HuH-7.5 (cell line): ENCODE results near the gene IQGAP3.
"Not testable (repeated sequence)": the region's sequence is repeated elsewhere in the genome, so short reads cannot be mapped to it uniquely, and the experiment has no call there.

Source experiments
- DNase-seq: peaks from one replicate; pipeline ENCODE4 v3.0.0; 2011; ENCODE audit warnings: low spot score

Gene IQGAP3

DNA sequence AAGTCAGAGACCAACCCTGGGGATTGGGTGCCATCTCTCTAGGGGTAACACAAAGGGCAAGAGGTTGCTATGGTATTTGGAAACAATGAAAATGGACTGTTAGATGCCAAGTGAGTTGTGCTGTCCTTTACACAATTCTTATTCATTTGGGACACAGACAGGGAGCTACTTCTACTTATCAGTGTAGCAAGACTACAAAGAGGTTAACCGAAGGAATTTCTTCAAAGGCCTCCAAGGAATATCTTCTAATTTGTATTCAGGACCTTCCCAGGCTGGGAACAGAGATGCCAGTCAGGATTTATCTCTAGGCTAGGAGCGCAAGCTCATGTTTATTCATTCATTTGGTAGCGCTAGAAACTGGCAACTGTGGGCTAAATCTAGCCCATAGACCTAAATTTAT lies 21.8 kb upstream of the IQGAP3 start:
- no peak for DNase-seq

DNA sequence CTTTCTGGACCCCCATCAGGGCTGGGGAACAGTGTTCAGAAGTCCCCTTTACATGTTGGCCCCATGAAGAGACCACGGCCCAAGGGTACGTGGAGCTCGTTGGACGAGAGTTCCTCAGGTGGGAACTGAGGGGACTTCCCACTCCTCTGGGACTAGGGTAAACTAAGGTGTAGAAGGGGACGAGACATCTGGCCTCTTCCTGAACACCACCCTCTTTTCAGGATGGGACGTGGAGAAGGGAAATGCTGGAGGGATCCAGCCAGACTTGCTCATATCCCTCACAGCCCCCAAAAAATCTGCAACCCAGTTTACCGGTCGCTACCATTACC lies 21.3 kb upstream of the IQGAP3 start:
- no peak for DNase-seq

DNA sequence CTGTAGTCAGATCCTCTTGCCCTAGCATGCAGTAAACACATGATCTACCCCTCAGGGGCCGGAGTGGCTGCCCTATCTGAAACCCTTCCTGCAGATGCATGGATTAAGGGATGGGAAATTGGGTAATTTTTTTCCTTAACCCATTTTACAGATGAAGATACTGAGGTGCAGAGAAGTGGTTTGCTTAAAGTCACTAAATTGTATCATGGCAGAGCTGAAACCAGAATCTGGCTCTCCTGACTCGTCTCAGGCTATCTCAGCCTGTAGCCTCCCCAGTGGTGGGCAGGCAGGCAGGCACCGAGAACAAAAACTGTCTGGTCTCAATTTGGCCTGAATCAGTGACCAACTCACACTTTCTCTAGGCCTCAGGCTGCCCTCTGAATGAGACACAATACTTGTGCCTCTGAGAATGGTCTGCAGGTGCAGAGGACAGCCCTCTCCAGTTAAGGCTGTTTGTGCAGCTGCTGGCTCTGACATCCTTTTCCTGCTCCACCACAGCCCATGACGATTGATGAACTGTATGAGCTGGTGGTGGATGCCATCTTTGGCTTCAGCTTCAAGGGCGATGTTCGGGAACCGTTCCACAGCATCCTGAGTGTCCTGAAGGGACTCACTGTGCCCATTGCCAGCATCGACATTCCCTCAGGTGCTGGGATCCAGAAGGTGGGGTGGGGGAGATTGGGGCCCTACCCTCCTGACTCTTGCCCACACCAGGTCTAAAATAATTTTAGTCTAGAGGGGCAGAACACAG lies 20.7 kb upstream of the IQGAP3 start:
- DNase-seq: no peak

DNA sequence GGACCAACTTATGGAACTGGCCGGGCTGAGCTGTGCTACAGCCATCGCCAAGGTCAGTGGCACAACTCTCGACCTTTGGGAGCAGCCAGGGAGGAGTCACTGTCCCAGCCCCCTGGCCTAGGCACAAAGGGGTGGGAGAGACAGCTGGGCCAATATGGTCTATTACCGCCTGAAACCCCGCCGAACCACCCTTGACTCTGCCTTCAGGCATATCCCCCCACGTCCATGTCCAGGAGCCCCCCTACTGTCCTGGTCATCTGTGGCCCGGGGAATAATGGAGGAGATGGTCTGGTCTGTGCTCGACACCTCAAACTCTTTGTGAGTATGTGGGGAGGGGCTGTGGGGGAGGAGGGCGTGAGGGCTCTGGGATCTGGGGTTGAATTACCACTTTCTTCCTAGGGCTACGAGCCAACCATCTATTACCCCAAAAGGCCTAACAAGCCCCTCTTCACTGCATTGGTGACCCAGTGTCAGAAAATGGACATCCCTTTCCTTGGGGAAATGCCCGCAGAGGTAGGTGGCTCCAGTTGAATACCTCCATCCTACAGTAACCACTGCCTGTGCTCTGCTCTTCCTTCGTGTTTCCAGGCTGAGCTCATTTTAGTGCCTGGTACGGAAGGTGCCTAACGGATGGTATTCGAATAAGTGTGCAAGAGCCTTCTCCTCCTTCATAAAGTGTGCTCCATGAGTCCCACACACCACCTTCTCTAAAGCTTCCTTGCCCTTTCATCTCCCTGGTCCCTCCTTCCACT lies 20.0 kb upstream of the IQGAP3 start:
- DNase-seq: no peak

DNA sequence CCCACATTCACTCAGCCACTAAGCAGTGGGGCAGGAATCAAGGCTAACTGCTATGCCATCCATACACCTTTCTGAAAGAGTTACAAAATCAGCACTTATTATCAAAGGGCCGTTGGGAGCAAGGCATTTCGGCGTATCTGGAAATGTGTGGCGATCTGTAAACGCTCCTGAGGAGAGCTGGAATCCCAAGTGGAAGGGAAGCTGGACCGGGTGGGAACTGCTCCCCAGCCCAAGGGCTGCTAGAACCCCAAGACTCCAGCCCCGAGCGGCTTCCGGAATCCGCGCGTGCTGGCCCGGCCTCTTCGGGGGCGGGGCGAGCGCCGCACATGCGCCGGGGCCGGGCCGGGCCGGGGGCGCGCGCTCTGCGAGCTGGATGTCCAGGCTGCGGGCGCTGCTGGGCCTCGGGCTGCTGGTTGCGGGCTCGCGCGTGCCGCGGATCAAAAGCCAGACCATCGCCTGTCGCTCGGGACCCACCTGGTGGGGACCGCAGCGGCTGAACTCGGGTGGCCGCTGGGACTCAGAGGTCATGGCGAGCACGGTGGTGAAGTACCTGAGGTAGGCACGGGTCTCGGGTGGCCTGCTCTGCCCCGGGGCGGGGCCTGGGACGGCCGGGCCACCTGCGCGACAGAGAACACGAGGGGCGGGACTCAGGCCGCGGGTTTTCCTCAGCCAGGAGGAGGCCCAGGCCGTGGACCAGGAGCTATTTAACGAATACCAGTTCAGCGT lies 19.2 kb upstream of the IQGAP3 start, which contains the start of gene NAXE:
Gene NAXE, plus strand, starts transcription at position 345 of the 726 bp plus-strand sequence. Its CDS starts 29 bp downstream, at position 374.
- peak; percentile 79 for DNase-seq

DNA sequence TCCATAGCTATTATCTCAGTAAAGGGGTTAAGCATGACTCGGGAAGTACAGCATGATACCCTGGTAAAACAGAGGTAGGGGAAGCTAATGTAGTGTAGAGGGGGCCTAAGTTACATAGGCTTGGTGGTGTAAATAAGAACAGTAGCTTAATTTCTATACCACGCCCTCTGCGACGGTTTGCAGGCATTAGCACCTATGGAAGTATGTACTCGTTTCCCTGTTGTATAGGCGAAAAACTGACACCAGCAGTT lies 18.7 kb upstream of the IQGAP3 start:
- no peak for DNase-seq

DNA sequence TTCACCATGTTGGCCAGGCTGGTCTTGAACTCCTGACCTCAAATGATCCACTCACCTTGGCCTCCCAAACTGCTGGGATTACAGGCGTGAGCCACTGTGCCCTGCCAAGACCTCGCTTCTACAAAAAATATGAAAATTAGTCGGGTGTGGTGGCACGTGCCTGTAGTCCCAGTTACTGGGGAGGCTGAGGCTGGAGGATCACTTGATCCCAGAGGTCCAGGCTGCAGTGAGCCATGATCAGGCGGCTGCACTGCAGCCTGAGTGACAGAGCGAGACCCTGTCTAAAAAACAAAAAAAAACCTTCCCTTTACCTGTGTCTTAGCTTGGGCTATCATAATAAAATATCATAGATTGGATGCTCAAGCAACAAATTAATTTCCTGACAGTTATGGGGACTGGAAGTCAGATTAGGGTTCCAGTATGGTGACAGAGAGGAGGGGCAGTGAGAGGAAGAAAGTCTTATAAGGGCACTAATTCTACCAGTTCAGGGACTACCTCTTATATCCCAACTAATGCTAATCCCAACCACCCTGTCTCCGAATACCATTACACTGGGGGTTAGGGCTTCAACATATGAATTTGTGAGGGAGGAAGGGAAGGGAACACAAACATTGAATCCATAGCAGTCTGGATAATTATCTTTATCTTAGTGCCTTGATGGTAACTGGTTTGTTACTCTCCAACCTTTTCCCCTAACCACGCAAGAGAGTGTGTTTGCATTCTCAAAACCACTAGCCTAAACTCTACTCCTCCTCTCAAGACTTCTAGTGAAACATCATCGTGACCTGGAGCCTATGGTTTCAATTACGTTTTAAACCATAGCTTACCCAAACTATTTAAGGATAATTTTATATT lies 18.2 kb upstream of the IQGAP3 start:
- no peak for DNase-seq

DNA sequence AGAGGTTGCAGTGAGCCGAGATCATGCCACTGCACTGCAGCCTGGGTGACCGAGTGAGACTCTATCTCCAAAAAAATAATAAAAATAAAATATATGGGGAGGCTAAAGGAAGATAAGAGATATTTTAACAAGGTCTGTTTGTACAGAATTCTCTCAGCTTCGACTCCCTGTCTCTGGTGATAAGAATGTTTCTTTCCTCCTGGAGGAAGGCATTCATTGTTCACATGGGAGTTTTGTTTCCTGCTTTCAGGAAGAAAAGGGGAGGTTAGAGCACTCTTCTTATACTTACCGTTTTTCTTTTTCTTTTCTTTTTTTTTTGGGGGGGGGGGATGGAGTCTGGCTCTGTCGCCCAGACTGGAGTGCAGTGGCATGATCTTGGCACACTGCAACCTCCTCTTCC lies 17.2 kb upstream of the IQGAP3 start:
- DNase-seq: no peak

DNA sequence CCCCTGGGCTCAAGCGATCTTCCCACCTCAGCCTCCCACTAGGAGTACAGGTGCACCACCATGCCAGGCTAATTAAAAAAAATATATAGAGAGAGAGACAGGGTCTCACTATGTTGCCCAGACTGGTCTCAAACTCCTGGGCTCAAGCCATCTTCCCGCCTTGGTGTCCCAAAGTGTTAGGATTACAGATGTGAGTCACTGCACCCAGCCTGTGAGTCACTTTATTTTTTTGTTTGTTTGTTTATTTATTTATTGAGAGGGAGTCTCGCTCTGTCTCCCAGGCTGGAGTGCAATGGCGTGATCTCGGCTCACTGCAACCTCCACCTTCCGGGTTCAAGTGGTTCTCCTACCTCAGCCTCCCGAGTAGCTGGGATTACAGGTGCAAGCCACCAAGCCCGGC lies 15.6 kb upstream of the IQGAP3 start:
- not testable (repeated sequence) for DNase-seq

DNA sequence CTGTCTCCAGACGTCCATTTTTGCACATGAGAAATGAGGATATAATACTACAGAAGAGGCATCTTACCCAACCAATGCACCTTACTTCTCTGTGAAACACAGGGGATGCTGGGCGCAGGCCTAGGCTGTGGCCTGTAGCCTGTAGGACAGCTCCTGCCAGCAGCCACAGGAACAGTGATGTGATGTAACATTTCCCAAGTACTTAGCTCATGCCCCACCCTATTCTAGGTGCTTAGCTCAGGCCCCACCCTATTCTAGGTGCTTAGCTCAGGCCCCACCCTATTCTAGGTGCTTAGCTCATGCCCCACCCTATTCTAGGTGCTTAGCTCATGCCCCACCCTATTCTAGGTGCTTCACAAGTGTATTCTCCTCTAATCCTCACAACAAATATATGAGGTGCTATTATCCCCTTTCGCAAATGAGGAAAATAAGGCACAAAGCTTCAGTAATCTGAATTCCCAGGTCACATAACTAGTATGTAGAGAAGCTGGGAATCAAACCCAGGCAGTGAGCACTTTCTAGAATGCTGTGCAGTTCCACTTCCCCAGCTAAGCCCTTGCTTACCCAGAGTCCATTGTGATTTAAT lies 14.6 kb upstream of the IQGAP3 start:
- DNase-seq: no peak

DNA sequence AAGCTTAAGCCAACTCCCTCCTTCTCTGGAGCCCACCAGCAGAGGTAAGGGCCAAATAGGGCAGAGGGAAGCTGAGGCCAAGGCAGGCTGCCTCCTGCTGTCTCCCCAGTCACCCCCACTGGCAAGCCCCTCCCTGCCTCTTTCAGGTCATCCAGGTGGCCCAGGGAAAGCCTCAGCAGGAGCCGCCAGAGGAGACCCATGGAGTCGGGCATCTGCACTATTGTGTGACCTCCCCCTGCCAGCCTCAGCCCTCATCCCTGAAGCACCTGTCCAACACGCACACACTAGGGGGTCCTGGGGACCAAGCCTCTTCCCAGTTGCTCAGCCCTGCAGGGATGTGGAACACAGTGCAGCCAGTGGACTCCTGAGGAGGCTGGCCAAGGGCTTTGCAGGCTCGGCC lies 14.0 kb upstream of the IQGAP3 start:
- DNase-seq: no peak

DNA sequence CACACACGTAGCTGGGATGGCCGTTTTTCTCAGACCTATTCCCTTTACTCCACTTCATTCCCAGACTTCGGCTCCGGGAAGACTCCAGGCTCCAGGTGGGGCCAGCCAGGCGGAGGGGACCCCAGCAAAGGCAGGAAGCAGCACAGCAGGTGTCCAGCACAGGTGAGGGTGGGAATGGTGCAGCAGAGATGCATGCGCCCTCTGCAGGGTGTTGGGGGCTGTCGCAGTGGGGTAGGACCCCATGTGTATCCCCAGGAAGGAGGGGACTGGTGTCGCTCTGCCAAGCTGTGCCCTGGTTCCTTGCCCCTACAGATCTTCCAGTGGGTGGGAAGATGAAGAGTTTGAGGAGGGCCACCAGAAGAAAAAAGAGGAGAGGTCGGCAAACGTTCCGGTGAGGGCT lies 12.4 kb upstream of the IQGAP3 start:
- peak; percentile 80 for DNase-seq

DNA sequence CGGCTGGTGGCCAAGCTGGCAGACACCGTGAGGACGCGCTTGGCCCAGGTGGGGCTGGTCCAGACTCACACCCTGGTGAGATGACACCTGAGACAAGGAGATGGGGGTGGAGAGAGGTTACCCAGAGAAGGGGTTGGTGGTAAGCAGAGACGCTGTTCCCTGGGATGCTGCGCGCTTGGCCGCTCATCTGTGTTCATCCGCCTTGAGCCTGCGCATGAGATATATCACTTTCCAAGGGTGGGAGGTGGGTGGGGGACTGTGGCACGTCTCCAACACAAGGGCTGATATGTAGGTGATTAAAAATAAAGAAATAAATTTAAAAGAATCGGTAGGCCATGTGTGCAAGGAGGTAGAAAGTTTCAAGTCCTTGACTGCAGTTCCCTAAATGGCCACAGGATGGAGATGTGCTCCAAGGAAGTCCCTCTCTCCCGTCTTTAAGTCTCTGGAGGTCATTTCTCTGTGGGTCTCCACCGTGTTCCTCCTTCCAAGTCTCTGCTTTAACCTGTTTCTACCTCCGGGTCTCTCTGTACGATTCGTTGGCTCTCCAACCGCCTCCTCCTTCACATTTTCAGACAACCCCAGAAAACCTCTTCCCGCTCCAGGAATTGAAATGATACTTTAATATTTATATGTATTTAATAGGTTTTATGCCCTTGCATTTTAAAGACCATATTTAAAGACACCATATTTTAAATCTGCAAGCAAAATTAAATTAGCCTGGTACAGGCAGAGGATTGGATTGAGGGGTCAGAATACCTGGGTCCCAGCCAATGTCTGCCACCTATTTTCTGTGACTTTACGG lies 11.7 kb upstream of the IQGAP3 start:
- DNase-seq: peak; percentile 54

DNA sequence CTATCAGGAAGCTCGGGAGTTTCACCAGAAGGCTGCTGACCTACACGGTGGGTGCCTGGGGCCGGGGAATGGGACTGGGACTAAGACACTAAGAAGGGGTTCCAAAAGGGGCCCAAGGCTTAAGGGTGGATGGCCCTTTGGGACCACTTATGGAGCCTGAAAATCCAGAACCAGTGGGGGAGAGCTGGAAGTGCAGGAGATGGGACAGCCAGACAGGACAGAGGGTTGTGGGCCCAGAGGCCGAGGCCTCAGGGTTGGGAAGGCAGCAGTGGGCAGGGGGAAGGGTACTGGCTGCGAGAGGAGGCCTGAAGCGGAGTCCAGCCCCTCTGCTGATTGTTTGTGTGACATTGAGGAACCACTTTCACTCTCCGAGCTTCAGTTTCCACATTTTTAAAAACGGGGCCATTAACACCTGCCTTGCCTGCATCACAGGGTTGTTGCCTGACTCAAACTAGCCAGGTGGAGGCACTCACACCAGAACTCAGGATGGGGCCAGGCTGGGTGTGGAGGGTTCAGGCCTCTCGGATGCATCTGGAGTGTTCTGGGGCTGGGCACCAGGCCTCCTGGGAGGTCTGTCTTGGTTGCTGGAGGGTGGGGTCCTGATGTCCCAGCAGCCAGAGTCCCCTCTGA lies 10.1 kb upstream of the IQGAP3 start:
- DNase-seq: no peak

DNA sequence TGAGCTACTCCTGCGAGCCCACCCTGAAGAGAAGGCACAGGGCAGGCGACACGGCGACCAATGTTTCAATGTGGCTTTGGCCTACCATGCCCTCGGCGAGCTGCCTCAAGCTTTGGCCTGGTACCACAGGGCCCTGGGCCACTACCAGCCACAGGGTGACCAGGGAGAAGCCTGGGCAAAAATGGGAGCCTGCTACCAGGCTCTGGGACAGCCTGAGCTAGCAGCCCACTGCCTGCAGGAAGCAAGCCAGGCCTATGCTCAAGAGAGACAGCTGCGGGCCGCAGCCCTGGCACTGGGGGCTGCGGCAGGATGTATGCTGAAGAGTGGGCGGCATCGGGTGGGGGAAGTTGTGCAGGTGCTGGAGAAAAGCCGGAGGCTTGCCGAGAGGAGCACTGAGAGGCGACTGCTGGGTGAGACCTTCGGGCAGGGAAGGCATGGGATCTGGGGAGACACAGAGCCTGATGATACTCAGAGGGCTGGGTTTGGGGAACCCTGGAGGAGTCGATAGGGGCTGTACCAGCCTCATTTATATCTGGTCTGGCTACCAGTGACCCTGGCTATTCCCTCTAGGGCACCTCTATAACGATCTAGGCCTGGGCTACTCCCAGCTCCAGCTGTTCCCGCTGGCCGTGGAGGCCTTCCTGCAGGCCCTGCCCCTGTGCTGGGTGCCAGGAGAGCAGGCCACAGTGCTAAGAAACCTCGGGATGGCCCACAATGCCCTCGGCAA lies 9.5 kb upstream of the IQGAP3 start:
- DNase-seq: no peak

DNA sequence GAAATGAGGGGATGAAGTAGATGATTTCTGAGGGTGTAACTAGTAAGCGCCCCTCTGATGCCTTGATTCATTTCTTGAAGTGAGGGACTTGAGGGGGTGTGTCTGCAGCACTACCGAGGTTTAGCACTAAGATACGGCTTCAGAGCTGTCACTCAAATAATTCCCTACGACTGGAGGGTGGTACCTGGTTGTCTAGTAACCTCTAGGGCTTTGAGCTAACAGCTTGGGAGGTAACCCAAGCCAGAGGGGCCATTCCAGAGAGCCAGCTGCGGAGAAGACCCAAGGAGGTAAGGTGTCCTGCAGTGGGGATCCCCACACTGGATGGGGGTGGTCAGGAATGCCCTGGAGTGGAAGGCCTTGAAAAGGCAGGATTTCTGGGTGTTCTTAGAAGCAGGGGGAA lies 7.1 kb upstream of the IQGAP3 start, which contains the start of gene TTC24:
Gene TTC24, plus strand, starts transcription at position 252 of the 400 bp plus-strand sequence. CDS start 1,642 bp downstream, outside the sequence.
- DNase-seq: no peak

DNA sequence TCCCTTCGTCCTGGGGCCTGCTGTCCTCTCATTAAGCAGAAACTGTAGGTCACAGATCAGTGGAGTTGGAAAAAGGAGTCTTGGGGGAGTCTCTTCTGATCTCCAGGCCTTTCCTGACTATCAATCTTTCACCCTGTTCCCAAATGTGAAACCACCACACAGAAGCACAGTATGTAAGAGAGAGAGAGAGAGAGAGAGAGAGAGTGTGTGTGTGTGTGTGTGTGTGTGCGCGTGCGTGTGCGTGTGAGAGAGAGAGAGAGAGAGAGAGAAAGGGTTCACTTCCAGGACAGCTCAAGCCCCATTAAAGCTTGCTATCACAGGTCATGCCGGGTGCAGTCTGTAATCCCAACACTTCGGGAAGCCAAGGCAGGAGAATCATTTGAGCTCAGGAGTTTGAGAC lies 5.7 kb upstream of the IQGAP3 start:
- no peak for DNase-seq

DNA sequence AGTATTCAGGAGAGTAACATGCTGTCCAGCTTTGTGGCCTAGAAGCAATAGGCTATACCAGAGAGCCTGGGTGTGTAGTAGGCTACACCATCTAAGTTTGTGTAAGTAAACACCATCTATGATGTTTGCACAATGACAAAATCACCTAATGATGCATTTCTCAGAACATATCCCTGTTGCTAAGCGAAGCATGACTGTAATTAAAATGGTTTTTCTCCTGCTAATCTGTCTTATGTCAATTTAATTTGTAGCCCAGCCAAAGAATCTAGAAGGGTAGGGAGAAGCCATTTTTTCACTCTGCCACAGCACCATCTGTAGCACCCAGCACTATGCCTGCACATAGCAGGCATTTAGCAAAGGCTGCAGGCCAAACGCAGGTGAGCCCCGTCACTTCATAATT lies 5.2 kb upstream of the IQGAP3 start:
- DNase-seq: no peak

DNA sequence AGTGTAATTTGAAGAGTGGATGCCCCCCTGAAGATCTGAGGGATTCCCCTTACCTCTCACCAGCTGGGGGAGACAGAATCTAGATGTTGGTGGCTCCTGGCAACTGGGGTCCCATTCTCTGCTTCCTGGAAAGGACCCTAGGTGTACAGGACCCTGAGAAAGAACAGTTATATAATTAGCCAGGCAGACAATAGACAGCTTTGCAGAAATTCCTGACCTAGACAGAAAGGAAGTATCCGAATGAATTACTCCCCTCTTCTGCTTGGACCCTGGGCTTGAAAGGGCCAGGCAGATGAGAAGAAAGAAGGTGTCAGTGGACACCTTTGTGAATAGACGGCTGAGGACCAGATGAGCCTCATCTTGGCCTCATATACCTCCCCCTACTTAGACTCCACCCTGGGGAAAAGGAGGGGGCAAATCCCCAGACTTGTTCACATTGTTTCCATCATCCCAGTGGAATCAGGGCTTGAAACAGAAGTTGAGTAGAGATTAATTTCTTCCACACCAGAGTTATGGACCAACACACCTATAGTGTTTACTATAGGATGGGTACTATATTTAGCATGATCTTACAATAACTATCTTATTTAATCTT lies 1.8 kb upstream of the IQGAP3 start:
- DNase-seq: no peak

DNA sequence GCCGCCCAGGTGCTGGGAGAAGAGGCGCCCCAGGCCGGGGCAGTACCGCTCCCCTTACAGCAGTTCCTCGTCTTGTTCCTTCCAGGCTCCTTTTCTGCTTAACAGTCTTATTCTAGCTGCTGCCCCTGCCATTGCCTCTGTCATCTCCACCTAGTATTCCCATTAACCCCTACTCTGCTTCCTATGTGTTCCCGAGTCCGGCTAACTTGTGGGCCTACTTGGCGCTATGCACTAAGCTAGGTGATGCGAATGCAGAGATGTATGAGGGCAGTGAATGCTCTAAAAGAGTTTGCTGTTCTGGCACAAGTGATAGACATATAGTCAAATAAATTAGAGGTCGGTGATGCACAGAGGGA lies 276 bp upstream of the IQGAP3 start:
- DNase-seq: no peak
